ENCODE data around the gene TXNDC5.
"Not testable (repeated sequence)": the region's sequence is repeated elsewhere in the genome, so short reads cannot be mapped to it uniquely, and the experiment has no call there.

Gene TXNDC5

GRCh38 chr6:7902867-7903266 is 7.7 kb downstream of the TXNDC5 start:
- no peak overlapping the region for H3K4me3 ChIP-seq
- TF ChIP-seq, protein P1, sequence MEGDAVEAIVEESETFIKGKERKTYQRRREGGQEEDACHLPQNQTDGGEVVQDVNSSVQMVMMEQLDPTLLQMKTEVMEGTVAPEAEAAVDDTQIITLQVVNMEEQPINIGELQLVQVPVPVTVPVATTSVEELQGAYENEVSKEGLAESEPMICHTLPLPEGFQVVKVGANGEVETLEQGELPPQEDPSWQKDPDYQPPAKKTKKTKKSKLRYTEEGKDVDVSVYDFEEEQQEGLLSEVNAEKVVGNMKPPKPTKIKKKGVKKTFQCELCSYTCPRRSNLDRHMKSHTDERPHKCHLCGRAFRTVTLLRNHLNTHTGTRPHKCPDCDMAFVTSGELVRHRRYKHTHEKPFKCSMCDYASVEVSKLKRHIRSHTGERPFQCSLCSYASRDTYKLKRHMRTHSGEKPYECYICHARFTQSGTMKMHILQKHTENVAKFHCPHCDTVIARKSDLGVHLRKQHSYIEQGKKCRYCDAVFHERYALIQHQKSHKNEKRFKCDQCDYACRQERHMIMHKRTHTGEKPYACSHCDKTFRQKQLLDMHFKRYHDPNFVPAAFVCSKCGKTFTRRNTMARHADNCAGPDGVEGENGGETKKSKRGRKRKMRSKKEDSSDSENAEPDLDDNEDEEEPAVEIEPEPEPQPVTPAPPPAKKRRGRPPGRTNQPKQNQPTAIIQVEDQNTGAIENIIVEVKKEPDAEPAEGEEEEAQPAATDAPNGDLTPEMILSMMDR (IDR thresholded peaks at IDR 0.05), result no peak
- no peak overlapping the region for H3K27ac ChIP-seq
- DNase-seq (ENCODE audit: low spot score), result no peak

DNA sequence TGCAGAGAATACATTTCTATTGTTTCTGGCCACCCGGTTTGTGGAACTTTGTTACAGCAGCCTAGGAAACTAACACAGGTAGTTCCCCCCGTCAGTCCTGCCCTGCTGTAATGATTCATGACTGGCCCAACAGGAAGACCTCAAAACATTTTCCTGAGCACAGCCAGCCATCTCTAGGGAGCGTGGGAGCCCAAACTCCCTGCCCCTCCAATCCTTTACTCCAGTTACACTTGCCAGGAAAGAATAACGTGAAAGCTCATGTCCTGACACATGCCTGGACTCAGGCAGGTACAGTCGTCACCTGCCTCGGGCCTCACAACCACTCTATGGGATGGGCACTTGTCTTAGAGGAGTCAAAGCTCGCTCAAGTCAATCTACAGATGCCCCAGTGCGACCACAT is 8.4 kb downstream of the TXNDC5 start:
- no peak for DNase-seq (ENCODE audit: low spot score)
- TF ChIP-seq, protein P1 (IDR thresholded peaks at IDR 0.05), result no peak
- Histone ChIP-seq H3K4me3 (no peak overlapping the region), H3K27ac (no peak overlapping the region)

DNA sequence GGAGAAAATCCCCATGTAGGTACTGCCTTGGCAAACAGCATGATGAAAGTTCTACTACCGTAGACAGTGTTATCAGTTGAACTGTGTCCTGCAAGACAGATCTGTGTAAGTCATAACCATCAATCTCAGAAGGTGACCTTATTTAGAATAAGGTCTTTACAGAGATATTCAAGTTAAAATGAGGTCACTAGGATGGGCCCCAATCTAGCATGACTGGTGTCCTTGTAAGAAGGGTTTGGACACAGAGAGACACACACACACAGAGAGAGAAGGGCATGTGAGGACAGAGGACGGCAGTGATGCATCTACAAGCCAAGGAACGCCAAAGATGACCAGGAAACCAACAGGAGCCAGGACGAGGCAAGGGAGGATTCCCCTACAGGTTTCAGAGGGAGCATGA is 8.8 kb downstream of the TXNDC5 start:
- Histone ChIP-seq H3K4me3 (no peak overlapping the region), H3K27ac (no peak overlapping the region)
- TF ChIP-seq, protein P1 (IDR thresholded peaks at IDR 0.05), result no peak
- no peak for DNase-seq (ENCODE audit: low spot score)

- DNase-seq (ENCODE audit: low spot score), result no peak
- TF ChIP-seq, protein P1 (IDR thresholded peaks at IDR 0.05), result no peak
- H3K27ac ChIP-seq, result no peak overlapping the region
- H3K4me3 ChIP-seq, result no peak overlapping the region
Observed at GRCh38 chr6:7901056-7901455, 9.5 kb downstream of the TXNDC5 start.

- no peak for DNase-seq (ENCODE audit: low spot score)
- TF ChIP-seq, protein P1 (IDR thresholded peaks at IDR 0.05), result no peak
- no peak overlapping the region for H3K4me3 ChIP-seq
- no peak overlapping the region for H3K27ac ChIP-seq
Observed at GRCh38 chr6:7900621-7901020, 10.0 kb downstream of the TXNDC5 start.

DNA sequence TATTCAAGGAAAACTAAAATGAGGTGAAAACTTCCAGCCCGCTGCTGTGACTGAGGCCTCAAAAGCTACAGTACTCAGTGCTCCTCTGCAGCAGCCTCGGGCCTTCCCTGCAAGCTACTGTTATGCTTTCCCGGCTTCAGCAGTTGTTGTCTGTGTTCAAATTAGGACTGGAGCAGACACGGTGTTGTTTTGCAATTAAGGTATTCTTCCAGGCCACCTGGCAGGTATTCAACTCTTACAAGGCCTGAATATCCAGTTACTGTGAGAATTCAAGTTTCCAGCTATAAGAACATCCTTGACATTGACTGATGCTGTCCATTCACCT is 10.7 kb downstream of the TXNDC5 start:
- Histone ChIP-seq H3K4me3 (no peak overlapping the region), H3K27ac (no peak overlapping the region)
- TF ChIP-seq, protein P1 (IDR thresholded peaks at IDR 0.05), result no peak
- DNase-seq (ENCODE audit: low spot score), result no peak

DNA sequence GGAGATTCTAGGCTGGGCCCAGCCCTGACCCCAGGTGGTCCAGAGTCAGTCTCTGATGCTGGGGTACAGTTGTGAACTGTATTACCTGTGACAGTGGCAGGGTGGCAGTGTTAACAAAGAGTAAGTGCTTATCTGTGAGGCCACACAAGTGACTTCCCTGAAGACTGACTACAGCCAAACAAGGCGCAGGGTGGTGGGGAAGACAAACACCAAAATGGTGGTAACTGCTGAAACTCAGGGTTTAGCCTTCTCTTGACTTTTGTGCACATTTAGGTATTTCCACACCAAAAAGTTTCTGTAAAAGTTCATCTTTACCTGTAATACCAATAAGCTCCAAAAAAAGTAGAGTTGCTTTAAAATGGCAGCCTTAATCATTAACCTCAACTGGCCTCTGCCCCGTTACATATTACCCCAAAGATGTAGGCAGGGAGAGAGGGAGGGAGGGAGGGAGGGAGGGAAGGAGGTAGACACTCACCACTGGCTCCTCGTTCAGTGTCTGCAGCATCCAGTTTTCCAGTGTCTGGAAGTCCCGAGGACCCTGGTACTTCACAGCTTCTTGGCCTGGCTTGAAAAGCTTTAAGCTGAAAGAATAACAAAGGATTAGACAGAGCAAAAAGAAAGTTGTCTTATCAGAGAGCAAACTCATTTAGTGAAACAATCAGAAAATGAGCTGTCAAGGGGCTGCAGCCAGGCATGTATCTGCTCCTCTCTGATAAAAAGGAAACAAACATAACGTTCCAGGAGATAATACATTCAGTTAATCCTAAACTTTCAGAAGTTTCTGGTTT is 11.3 kb downstream of the TXNDC5 start:
- TF ChIP-seq, protein P1 (IDR thresholded peaks at IDR 0.05), result no peak
- Histone ChIP-seq H3K4me3 (no peak overlapping the region), H3K27ac (no peak overlapping the region)
- DNase-seq (ENCODE audit: low spot score), result no peak

DNA sequence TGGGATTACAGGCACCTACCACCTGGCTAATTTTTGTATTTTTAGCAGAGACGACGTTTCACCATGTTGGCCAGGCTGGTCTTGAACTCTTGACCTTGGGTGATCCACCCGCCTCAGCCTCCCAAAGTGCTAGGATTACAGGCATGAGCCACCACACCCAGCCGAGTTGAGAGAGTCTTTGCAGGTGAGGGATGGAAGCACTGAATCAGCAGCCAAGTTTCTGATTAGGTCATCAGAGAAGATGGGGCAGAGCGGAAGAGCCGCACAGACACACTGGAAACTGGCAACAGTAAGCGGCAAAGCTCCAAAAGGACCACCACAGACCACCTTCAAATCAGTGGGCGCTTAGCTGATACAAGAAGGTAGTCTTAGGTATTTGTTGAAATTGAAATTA is 12.4 kb downstream of the TXNDC5 start:
- H3K4me3 ChIP-seq; DNase-seq (ENCODE audit: low spot score); H3K27ac ChIP-seq: not testable (repeated sequence)
